GM15510 (cell line): ENCODE results near the gene AMIGO1.

Source experiments
- POLR2A ChIP-seq: IDR thresholded peaks from 3 replicates; pipeline ENCODE4 v1.6.1; 2011; ENCODE audit warnings: borderline replicate concordance; ENCODE audit not compliant: insufficient read length; ENCODE audit errors: extremely low read depth

The AMIGO1 gene, protein sequence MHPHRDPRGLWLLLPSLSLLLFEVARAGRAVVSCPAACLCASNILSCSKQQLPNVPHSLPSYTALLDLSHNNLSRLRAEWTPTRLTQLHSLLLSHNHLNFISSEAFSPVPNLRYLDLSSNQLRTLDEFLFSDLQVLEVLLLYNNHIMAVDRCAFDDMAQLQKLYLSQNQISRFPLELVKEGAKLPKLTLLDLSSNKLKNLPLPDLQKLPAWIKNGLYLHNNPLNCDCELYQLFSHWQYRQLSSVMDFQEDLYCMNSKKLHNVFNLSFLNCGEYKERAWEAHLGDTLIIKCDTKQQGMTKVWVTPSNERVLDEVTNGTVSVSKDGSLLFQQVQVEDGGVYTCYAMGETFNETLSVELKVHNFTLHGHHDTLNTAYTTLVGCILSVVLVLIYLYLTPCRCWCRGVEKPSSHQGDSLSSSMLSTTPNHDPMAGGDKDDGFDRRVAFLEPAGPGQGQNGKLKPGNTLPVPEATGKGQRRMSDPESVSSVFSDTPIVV

DNA sequence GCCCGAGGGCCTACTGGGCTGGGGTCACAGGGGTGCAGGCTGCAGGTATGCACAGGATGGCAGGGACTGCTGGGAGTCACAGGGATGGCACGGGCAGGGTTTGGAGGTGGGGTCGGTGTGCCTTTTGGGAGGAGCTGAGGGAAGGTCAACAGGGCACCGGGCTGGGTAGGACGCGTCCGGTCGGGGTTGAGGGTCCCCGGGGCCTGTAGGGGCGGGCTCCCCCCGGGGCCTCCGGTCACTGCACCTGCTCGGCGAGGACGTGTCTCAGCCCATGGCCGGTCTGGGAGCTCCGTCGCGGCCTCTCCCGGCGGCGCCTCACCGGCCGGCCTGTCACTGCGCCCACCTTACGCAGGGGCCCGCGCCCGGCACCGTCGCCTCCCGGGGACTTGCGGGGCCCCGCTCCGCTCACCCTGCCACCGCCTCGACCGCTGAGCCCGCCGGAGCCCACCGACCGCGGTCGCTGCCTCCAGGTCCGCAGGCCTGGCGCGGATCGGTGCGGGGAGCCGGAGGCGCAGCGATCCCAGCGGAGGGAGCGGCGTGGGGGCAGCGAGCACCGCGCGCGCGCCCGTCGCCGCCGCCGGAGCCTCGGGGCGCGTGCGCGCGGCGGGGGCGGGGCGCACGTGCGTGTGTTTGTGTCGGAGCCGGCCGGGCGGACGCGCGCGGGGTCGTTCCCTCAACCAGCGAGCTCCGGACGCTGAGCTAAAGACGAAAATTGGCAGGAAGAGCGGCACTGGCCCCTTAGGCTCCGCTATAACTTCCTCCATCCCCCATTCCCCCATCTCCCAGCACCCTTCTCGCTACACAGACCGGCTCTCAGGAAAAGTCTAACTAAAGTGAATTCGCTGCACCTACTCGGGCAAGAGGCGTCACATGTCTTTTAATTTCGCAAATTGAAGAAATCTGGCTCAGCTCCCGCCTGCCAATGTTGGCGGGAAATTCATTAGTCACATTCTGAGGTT lies at the start of gene AMIGO1:
Gene AMIGO1, minus strand, starts transcription at position 552 of the 959 bp plus-strand sequence. CDS start 815 bp downstream, outside the sequence.
- TF ChIP-seq POLR2A: no peak

DNA sequence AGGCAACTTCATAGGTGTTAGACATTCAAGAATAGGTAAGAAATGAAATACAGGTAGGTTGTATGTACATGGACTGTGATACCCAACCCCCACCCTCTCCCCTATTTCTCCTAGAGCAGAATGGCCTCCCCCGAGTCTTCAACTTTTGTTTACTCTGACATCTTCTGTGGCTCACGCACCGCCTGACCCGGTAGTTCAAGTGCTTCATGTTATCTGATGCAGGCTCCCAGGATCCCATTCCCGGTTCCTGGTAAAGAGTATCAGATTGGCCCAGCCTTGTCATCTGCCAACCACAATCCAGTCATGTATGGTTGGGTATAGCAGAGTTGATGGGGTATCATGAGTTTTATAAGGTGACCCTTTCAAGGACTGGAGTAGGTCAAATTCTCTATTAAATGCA lies 48.0 kb upstream of the AMIGO1 start:
- TF ChIP-seq POLR2A: no peak

DNA sequence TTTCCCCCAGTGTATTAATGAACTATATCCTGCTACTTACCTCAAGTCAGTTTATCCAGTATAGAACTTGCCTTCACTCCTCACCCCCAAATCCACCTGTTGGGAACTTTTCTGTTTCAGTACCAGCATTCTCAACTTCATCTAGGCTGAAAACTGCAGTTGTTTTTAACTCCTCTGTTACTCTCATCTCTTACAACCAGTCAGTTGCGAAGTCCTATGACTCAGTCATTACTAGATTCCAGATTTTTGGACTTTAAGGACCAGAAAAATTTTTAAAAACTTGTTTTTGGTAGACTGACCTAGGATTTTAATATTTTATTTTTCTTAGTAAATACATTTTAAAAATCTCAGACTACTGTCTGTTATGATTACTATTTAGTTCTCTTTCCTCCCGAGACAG lies 47.0 kb upstream of the AMIGO1 start:
- TF ChIP-seq POLR2A: no peak

DNA sequence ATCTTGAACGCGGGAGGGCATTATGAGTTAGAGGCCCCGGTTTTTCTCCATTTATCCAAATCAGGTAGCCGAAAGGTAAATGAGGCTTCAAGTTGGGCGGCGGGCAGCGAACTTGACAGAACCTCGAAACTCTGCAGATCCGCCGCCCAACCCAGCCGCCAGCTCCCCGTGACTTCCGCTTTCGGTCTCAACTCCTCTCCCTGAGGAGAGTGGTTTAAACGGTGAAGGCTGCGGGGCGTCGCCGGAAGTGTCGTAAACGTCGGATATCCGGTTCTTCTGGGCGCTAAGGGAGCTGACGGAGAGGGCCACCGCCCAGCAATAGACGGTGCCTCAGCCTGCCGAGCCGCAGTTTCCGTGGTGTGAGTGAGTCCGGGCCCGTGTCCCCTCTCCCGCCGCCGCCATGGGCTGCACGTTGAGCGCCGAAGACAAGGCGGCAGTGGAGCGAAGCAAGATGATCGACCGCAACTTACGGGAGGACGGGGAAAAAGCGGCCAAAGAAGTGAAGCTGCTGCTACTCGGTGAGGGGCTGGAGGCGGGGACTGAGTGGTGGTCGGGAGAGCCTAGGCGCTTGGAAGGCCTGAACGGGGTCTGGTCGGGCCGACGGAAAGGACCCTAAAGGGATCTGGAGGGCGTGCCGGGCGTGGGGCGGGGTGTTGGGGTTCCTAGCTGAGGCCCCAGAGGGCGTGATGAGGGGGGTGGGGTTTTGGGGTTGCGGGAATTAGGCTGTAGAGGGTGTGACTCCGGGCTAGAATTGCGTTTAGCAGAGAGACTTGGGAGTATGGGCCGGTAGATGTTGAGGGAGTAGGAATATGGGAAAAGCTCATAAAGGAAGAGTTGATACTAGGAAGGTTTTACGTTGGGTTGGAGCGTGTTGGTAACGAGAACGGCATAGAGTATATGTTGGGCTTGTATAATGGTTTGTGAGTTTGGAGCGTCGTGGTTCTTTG lies 39.1 kb upstream of the AMIGO1 start, which contains the start of gene GNAI3:
Gene GNAI3, plus strand, starts transcription at position 295 of the 947 bp plus-strand sequence. Its CDS starts 106 bp downstream, at position 401.
- TF ChIP-seq POLR2A: peak; percentile 91

DNA sequence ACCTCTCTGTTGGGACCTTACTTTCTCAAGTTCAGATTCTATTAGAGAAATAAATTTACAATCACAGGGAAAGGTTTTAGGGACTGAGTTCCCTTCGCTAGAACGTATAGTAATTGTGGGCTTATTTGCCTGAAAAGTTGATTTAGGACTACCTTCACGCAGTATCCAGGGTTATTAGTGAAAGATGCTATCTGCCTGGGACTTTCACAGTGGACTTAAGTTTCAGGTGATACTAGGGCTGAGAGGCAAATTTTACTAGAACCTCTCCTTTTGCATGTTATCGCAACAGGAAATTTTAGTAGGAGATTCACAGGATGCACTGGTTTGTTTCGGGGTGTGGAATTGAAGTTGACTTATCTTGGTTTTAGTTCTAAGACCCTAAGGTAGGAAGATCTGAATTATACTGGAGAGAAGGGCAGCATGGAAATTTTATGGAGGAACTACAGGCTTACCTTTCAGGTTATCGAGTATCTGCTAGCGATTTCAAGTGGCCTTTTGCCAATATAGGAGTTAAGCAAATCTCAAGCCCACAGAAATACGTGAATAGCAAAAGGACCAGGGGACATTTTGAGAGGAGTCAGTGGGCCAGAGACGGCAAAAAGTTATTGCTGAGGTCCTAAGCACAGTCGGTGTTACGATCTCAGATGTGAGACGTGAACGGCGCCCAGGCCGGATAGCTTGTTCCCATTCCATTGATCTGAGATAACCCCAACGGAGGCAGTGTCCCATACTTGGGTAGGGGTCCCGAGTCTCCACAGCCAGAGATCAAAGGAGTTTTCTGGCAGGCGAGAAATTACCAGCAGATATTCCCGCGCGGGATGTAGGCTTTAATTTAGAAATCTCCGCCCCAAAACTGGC lies 38.2 kb upstream of the AMIGO1 start:
- TF ChIP-seq POLR2A: no peak

DNA sequence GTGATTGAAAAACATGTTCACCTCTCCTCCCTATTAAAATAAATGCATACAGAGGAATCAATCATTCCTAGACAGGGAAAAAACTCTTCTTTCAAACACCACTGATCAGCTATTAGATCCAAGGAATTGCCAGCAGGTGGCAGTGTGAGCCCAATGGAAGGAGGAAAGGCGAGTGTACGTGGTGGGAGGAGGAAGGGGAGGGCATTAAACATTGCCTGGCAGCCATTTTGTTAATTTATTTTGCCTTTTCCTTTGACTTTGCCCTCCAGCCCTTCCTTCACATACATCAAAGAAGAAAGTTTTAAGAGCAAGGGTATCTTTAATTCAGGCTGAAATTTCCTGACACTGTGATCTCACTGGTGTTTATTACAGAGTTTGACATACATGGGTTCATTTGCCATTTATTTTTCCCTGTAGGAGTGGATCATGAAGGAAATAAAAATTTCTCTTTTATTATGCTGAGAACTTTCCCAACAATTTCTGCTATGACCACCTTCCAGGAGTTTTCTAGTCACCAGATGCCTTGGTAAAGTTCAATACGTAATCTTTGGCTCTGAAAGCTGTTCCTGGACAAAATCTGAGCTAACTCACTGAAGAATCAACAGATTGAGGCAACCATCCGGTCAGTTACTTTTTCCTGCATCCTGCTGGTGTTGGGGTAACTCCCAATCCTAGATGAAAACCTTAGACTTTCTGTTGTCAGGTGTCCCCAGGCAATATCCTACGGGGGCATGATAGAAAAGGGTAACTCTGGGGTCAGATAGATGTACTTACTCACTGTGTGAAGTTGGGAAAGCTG lies 37.0 kb upstream of the AMIGO1 start:
- TF ChIP-seq POLR2A: no peak

DNA sequence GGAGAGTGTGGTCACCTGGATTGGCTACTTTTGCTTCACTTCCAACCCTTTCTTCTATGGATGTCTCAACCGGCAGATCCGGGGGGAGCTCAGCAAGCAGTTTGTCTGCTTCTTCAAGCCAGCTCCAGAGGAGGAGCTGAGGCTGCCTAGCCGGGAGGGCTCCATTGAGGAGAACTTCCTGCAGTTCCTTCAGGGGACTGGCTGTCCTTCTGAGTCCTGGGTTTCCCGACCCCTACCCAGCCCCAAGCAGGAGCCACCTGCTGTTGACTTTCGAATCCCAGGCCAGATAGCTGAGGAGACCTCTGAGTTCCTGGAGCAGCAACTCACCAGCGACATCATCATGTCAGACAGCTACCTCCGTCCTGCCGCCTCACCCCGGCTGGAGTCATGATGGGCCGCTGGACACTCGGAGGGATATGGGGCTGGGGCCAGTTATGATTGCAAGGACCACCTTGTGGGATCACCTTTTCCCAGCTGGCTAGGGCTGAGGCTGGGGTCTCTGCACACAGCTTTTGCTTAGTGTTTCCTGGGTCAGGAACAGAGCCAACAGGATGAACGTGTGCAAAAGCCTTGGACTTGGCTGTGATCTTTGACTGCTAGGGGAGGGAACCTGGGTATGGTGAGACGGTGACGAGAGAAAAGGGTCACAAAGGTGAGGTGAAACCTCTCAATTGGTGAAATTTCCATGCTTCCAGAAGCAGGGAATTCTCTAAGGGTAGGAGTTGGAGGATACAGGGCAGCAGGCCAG lies 34.6 kb upstream of the AMIGO1 start:
- TF ChIP-seq POLR2A: no peak

DNA sequence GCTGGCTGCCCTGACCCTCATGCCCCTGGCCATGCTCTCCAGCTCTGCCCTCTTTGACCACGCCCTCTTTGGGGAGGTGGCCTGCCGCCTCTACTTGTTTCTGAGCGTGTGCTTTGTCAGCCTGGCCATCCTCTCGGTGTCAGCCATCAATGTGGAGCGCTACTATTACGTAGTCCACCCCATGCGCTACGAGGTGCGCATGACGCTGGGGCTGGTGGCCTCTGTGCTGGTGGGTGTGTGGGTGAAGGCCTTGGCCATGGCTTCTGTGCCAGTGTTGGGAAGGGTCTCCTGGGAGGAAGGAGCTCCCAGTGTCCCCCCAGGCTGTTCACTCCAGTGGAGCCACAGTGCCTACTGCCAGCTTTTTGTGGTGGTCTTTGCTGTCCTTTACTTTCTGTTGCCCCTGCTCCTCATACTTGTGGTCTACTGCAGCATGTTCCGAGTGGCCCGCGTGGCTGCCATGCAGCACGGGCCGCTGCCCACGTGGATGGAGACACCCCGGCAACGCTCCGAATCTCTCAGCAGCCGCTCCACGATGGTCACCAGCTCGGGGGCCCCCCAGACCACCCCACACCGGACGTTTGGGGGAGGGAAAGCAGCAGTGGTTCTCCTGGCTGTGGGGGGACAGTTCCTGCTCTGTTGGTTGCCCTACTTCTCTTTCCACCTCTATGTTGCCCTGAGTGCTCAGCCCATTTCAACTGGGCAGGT lies 33.9 kb upstream of the AMIGO1 start:
- TF ChIP-seq POLR2A: no peak

DNA sequence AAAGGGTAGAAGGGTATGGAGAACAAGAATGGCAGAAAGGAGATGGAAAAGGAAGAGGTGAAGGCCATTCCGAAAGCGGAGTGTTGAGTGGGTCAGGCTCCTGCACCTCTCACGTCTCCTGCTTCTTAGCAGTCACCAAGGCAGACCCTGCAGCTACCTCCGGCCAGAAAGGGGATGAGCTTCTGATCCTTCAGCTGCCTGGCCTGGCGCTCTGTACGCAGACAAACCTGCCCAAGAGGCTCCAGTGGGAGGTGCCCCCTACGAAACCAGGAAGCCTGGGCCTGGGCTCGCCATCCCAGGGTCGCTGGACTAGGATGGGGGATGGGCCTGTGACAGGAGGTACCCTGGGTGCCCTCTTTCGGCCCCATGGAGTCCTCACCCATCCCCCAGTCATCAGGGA lies 33.1 kb upstream of the AMIGO1 start:
- TF ChIP-seq POLR2A: no peak

DNA sequence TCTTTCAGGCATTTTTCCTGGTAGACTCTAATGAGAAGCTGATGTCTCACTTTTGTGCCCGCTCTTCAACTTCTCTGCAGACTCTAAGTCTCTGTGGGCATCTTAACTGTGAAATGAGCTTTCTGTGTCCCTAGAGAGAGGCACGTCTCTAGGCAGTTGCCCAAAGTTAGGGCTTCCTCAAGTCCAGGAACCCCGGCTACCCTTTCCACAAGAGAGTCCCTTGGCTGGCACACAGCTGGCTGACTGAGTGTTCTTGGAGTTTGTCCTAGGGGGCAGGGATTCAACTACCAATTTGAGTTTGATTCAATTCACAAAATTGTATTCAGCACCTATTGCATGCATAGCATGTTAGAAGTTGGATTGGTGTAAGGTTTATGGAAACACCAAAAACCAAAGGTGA lies 31.6 kb upstream of the AMIGO1 start:
- no peak for TF ChIP-seq POLR2A

DNA sequence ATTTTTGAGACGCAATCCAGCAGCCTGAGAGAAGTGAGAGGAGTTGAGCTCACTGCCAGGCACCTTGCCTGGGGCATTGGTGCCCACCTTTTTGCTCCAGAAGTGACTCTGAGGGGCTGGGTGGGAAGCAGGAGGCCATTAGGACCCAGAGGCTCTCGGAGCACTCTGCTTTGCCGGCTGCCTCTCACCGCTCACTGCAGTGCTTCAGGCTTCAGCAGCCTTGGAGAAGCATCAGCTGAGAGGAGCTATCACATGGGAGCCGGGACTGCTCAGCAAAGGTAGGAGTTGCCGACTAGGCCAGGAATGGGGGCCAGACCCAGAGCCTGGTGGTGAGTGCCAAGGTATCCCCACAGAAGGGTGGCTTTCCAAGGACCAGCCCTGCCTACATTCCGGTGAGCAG lies 30.1 kb upstream of the AMIGO1 start, which contains the start of gene GPR61:
Gene GPR61, plus strand, starts transcription at position 197 of the 400 bp plus-strand sequence. CDS start 3,151 bp downstream, outside the sequence.
- TF ChIP-seq POLR2A: no peak

DNA sequence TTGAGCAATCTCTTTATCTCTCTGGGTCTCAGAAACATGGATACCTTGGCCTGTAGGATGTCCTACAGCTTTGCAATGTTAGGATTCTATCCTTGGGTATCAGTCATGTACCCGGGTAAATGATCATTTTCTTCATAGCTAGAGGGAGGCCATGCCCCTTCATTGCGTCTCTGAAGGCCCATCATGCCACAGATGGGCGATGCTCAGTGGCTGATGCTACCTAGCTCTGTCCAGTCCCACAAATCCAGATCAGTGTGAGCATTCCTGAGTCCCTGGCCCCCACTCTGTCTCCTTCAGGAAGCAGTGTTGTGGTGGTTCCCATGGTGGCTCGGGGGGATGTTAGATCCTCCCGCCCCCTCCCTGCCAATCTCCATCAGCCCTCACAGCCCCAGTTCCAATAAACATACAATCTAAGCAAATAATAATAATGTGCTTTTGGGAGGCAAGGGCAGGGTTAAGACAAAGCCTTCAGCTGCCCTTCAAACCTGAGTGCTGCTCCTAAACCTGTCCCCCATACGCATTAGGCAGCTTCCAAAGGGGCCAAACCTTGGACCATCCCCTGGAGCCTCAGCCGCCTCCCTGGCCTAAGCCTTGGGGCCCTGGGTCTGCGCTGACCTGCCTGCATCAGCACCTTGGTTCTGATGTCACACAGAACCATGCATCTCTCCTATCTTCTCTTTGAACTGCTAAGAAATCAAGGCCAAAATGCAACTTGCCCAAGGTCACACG lies 29.5 kb upstream of the AMIGO1 start:
- no peak for TF ChIP-seq POLR2A
